Epithelial cell of proximal tubule (primary cell): ENCODE results near the gene HECA. TPM values are rescaled to one million over a fixed set of nuclear protein-coding genes. Genes with fewer than 3 reads are reported as not detected.

ENCODE experiments used
- DNase-seq: peaks from one replicate; pipeline ENCODE4 v3.0.0-alpha.2; 2011; ENCODE audit warnings: low read depth
- H3K4me3 ChIP-seq: 2 replicates; pipeline ENCODE4 v1.5.1; 2011; ENCODE audit warnings: low read depth, mild to moderate bottlenecking, low read length
- CTCF ChIP-seq: conservative IDR thresholded peaks from 2 replicates; pipeline ENCODE4 v1.5.1; 2012; ENCODE audit warnings: low read depth, mild to moderate bottlenecking, low read length
- total RNA-seq: library from RNA; depleted of rRNA; stranded (reverse); fragments of >200 nt; gene quantifications from 2 replicates; pipeline ENCODE4 v1.2.3, GENCODE V29; 2015

HECA gene
- total RNA-seq, 1 donor from 2014 or later, result 11.1 TPM

DNA sequence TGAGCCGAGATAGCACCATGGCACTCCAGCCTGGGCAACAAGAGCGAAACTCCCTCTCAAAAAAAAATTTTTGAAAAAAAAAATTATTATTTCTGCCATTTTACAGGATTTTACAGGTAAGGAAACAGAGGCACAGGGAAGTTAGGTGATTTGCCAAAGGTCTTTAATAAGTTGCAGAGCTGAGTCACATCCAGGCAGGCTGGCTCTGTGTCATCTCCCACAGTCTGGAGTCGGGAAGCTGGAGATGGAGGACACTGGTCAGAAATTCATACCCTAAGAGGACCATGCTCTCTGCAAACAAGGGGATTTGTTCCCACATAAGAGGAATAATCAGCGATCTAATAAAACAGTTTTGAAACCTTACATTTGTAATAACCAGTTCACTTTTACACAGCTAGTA, 24.1 kb downstream of the HECA start:
- H3K4me3 ChIP-seq, result no peak overlapping the region
- no peak for TF ChIP-seq CTCF
- no peak for DNase-seq

DNA sequence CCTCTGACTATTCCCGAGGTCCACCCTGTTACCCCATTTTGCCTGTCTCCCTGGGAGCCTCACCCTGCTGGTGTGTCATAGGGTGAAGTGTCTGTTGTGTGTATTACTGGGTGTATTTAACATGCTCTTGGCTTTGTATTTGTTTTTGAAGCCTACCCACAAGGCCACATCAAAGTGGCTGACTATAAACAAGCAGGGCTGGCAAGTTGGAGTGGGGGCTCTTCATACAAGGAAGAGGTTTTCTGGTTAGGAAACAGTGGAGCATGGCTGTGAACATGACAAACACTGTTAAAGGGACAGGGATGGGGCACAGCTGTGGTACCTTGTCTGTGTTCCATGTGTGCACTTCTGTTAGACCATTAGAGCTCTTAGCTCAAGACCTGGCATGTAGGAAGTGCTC, 26.3 kb downstream of the HECA start:
- TF ChIP-seq CTCF, result no peak
- no peak overlapping the region for H3K4me3 ChIP-seq
- no peak for DNase-seq

DNA sequence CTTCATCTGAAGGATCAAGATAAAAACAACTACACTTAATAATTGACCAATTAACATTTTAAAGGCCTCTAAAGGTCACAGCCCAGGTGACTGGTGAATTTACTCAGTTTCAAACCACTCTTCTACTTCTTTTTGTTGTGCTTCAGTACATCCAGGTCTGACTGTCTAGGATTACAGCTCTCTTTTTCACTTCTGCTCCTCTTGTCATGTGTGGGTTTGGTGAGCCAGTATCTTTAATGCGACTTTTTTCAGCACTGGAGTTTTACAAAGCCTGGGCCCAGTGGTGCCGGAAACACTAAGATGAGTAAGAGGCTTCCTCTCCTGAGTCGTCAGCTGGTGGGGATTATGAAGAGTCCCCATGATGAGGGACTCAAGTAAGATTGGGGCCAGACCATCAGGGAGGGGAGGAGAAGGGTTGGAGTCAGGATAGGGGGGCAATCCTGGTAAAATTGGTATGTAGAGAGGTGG, 27.0 kb downstream of the HECA start:
- DNase-seq, result no peak
- no peak for TF ChIP-seq CTCF
- no peak overlapping the region for H3K4me3 ChIP-seq

DNA sequence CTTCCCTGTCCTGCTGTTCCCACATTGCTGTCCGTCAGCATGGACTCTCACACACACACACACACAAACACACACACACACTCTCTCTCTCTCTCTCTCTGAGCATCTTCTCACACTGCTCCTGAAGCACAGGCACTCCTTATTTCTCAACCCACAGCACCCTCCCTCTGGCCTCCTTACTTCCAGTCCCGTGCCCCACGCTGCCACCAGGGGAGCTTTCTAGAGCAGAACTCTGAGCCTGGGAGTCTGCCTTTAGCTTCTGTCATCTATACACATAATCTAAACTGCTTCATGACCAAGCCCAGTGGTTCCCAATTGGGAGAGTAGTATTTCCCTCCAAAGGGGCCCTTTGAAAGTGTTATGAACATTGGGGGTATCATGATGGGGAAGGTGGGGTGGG, 29.1 kb downstream of the HECA start:
- no peak for DNase-seq
- no peak for TF ChIP-seq CTCF
- no peak overlapping the region for H3K4me3 ChIP-seq

GRCh38 chr6:139165324-139165723, 30.4 kb downstream of the HECA start:
- H3K4me3 ChIP-seq, result no peak overlapping the region
- no peak for DNase-seq
- no peak for TF ChIP-seq CTCF

DNA sequence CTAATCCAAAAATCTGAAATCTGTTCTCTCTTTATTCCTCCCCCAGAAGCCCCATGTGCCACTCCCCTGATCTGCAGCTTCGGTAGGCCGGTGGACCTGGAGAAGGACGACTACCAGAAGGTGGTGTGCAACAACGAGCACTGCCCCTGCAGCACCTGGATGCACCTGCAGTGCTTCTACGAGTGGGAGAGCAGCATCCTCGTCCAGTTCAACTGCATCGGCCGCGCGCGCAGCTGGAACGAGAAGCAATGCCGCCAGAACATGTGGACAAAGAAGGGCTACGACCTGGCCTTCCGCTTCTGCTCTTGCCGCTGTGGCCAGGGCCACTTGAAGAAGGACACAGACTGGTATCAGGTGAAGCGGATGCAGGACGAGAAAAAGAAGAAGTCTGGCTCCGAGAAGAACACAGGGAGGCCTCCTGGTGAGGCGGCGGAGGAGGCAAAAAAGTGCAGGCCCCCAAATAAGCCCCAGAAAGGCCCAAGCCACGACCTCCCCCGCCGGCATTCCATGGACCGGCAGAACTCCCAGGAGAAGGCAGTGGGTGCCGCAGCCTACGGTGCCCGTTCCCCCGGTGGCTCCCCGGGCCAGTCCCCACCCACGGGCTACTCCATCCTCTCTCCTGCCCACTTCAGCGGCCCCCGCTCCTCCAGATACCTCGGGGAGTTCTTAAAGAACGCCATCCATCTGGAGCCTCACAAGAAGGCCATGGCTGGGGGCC, 31.5 kb downstream of the HECA start:
- no peak for DNase-seq
- TF ChIP-seq CTCF, result no peak
- H3K4me3 ChIP-seq, result no peak overlapping the region

- TF ChIP-seq CTCF, result no peak
- no peak for DNase-seq
- H3K4me3 ChIP-seq, result no peak overlapping the region
Observed at GRCh38 chr6:139166956-139167313, 32.1 kb downstream of the HECA start.
